Suprapubic skin (tissue), 4 donors: ENCODE results near the gene ANKRD66.

Experiments
- CTCF ChIP-seq, 2 donors: fragments of 200-600 bp in 1 of 2; fragments of 450-650 bp in 1 of 2; sonication (generic) in 1 of 2; IDR thresholded peaks; one replicate each; pipeline ENCODE4 v1.5.1; 2016 to 2019; ENCODE audit warnings: antibody characterized with exemption in 2 of 2, mild to moderate bottlenecking in 1 of 2, moderate library complexity in 1 of 2
- POLR2A ChIP-seq, 2 donors: fragments of 450-650 bp; IDR thresholded peaks; one replicate each; pipeline ENCODE4 v1.6.1; 2017; ENCODE audit warnings: antibody characterized with exemption in 2 of 2, mild to moderate bottlenecking in 2 of 2, moderate library complexity in 2 of 2
- POLR2AphosphoS5 ChIP-seq, 3 donors: sonication (generic); formaldehyde crosslinking; IDR thresholded peaks; one replicate each; pipeline ENCODE4 v1.6.1; 2017; ENCODE audit warnings: antibody characterized with exemption in 3 of 3

DNA sequence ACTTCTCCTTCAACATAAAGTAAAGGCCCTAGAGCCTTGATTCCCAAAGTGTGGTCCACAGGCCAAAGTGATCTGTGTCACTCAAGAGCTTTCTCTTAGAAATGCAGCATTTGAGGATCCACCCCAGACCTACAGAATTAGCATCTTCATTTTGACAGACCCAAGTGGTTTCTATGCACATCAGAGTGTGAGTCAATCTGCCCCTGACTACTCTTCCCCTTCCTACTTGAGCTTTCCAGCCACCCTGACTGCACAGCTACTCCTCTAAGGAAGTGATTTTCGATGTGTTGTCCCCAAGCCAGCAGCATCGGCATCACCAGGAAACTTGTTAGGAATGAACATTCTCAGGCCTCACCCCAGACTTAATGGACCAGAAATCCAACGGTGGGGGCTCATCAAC lies 49.1 kb downstream of the ANKRD66 start:
- no peak for TF ChIP-seq CTCF (IDR thresholded peaks at IDR 0.05)
- no peak for TF ChIP-seq POLR2AphosphoS5 (IDR thresholded peaks at IDR 0.05)
- TF ChIP-seq POLR2A (IDR thresholded peaks at IDR 0.05) = no peak
